Body of pancreas (tissue), 4 donors: ENCODE measurements around the gene CKAP2L.

ENCODE experiments used
- POLR2A ChIP-seq, 3 donors: fragments of 450-650 bp; IDR thresholded peaks; one replicate each; pipeline ENCODE4 v1.6.1; 2016; ENCODE audit warnings: antibody characterized with exemption in 3 of 3, mild to moderate bottlenecking in 2 of 3
- TF ChIP-seq, protein P1 (sequence below), 7 experiments: fragments of 450-650 bp in 4 of 7; fragments of 200-600 bp in 3 of 7; sonication (generic) in 3 of 7; IDR thresholded peaks; one replicate each; pipeline ENCODE4 v1.5.1; 2016 to 2019; ENCODE audit warnings: antibody characterized with exemption in 7 of 7

DNA sequence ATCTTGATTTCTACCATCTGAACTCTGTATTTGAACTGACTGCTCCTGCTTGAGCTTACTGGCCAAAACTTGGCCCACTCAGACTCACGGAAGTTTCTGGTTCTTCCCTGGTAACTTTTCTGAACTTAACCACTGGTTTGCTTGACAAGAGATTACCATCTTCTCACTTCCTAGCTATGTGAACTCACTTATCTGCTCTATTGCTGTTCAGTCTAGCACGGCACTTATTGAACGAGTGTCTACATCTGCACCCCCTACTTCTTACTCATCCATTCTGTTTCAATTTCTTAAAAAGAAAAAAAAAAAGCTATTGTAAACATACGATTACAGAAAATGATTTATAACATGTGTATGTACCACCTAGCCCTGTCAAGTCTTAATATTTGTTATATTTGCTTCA, 9.0 kb downstream of the CKAP2L start:
- TF ChIP-seq, protein P1, sequence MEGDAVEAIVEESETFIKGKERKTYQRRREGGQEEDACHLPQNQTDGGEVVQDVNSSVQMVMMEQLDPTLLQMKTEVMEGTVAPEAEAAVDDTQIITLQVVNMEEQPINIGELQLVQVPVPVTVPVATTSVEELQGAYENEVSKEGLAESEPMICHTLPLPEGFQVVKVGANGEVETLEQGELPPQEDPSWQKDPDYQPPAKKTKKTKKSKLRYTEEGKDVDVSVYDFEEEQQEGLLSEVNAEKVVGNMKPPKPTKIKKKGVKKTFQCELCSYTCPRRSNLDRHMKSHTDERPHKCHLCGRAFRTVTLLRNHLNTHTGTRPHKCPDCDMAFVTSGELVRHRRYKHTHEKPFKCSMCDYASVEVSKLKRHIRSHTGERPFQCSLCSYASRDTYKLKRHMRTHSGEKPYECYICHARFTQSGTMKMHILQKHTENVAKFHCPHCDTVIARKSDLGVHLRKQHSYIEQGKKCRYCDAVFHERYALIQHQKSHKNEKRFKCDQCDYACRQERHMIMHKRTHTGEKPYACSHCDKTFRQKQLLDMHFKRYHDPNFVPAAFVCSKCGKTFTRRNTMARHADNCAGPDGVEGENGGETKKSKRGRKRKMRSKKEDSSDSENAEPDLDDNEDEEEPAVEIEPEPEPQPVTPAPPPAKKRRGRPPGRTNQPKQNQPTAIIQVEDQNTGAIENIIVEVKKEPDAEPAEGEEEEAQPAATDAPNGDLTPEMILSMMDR (IDR thresholded peaks at IDR 0.05) = no peak
- TF ChIP-seq POLR2A (IDR thresholded peaks at IDR 0.05) = no peak
